ENCODE data around the gene PHF19. TPM values are rescaled to one million over a fixed set of nuclear protein-coding genes. Genes with fewer than 3 reads are reported as not detected.

The PHF19 gene
- polyA plus RNA-seq (7.3 to 31.4 TPM (median 11.7 TPM) in 3 replicates), polyA minus RNA-seq (7.7 to 63.6 TPM (median 20.9 TPM) in 3 replicates)
- polyA plus RNA-seq (2011; ENCODE audit: low read depth): 5.5 TPM
- 10.0 and 13.5 TPM in 2 replicates for polyA plus RNA-seq (2011; cell fraction: cytosol; rRNA removed)
- 8.5 and 9.0 TPM in 2 replicates for polyA plus RNA-seq (2011; cell fraction: nucleus; rRNA removed)
- 4.6 and 24.5 TPM in 2 replicates for polyA plus RNA-seq (2012; ENCODE audit: low replicate concordance)
- 18.2 TPM for polyA minus RNA-seq (2011; cell fraction: cytosol; rRNA and poly(A)+ RNA removed)
- 4.7 and 5.7 TPM in 2 replicates for polyA minus RNA-seq (2011; cell fraction: nucleus; rRNA and poly(A)+ RNA removed)

DNA sequence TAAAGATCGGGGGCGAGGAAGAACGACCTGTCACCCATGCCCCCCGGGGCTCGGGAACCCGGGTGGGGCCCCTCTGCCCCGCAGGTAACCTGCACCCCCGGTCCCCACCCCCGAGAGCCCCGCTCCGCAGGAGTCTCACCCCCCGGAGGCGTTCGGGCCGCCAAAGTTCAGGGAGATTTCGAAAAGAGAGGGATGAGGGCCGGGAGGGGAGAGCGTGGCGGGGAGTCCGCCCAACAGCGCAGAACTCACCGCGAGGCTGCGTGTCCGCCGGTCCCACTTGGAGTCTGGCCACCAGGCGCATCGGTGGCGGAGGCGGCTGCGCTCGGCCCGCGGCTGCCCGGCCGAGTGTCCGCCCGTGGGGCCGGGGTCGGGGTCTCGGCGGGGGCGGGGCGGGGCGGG, at the start of gene PHF19:
Gene PHF19, minus strand, starts transcription at position 347 of the 399 bp plus-strand sequence. CDS start 2,447 bp downstream, outside the sequence.
- Histone ChIP-seq H3K36me3 (ENCODE audit: control insufficient read depth in 2 of 2, extremely low read depth in 1 of 2, insufficient read depth in 2 of 2, low read length in 2 of 2) (peaks cover 1 to 16% of the 10 kb centered on the region in 2 experiments), H3K9me3 (ENCODE audit: control insufficient read depth, low read depth, low read length) (no peaks in the 10 kb centered on the region), H2AFZ (ENCODE audit: control insufficient read depth, low read length) (peak within 1 kb of the TSS; percentile 96), H3K4me2 (ENCODE audit: control insufficient read depth, extremely low read depth, insufficient read depth, low read depth, low read length) (peak within 1 kb of the TSS; percentile 89), H3K27ac (ENCODE audit: control insufficient read depth, insufficient read depth, low read length) (peak within 1 kb of the TSS; percentile 80), H3K4me1 (ENCODE audit: control insufficient read depth, extremely low read depth, insufficient read depth, low read length) (peaks cover 34% of the 10 kb centered on the region), H3K9ac (ENCODE audit: control insufficient read depth, extremely low read depth, insufficient read depth, low read length) (peak within 1 kb of the TSS; percentile 79), H3K4me3 (ENCODE audit: control insufficient read depth in 2 of 3, extremely low read depth in 1 of 3, insufficient read depth in 2 of 3, low read depth in 1 of 3, low read length in 3 of 3) (peak within 1 kb of the TSS; percentile 51 to 82 (median 76)), H3K27me3 (ENCODE audit: control insufficient read depth, extremely low read depth, insufficient read depth, low read length) (no peaks in the 10 kb centered on the region), H3K9me1 (ENCODE audit: control insufficient read depth, extremely low read depth, insufficient read depth, low read length) (no peaks in the 10 kb centered on the region), H3K79me2 (ENCODE audit: control insufficient read depth, insufficient read depth, low read length) (no peaks in the 10 kb centered on the region), H4K20me1 (ENCODE audit: control insufficient read depth, extremely low read depth, insufficient read depth, low read length) (no peaks in the 10 kb centered on the region)
- TF ChIP-seq, protein P1, sequence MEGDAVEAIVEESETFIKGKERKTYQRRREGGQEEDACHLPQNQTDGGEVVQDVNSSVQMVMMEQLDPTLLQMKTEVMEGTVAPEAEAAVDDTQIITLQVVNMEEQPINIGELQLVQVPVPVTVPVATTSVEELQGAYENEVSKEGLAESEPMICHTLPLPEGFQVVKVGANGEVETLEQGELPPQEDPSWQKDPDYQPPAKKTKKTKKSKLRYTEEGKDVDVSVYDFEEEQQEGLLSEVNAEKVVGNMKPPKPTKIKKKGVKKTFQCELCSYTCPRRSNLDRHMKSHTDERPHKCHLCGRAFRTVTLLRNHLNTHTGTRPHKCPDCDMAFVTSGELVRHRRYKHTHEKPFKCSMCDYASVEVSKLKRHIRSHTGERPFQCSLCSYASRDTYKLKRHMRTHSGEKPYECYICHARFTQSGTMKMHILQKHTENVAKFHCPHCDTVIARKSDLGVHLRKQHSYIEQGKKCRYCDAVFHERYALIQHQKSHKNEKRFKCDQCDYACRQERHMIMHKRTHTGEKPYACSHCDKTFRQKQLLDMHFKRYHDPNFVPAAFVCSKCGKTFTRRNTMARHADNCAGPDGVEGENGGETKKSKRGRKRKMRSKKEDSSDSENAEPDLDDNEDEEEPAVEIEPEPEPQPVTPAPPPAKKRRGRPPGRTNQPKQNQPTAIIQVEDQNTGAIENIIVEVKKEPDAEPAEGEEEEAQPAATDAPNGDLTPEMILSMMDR (optimal IDR thresholded peaks at IDR 0.05 in 1 of 3, IDR thresholded peaks at IDR 0.05 in 1 of 3, conservative IDR thresholded peaks at IDR 0.05 in 1 of 3; ENCODE audit: extremely low read depth in 1 of 3, insufficient read depth in 2 of 3, low read length in 3 of 3): no peak
- TF ChIP-seq EZH2 (IDR thresholded peaks at IDR 0.05; ENCODE audit: low read length): no peak
- dilution Hi-C loops (cut with MboI; ENCODE audit: extremely low pct_ligation_motif_present, low sequenced_read_pairs): no loop called here
- no peak for FAIRE-seq
- DNase-seq (ENCODE audit: low read depth, low spot score): no peak

DNA sequence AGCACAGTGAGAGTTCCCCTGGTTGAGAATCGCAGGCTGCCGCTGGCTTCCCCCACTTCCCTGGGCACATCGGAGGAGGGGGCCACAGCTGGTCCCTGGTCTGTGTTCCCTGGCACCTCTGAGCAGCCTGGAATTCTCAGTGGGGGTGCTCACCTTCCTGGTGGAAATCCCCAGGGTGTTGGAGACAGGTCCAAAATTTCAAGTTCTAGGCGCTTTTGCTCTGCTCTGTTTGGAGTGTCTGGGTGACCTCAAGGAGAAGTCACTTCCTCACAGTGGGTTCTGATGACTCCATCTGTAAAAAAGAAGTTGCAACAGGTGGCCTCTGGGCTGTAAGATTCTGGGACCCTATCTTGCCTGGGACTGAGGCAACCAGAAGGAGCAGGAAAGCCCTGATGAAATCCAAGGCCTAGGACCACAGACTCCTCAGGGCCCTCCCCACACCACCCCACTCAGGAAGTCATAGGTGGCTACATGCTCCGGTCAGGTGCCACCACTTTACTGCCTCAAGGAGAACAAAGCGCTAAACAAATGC, 49.5 kb upstream of the PHF19 start, which contains the start of gene TRAF1:
Gene TRAF1, minus strand, starts transcription at position 400 of the 532 bp plus-strand sequence. CDS start 721 bp downstream, outside the sequence.
- Histone ChIP-seq H3K9me1 (ENCODE audit: control insufficient read depth, extremely low read depth, insufficient read depth, low read length) (no peaks in the 10 kb centered on the region), H3K4me3 (ENCODE audit: control insufficient read depth in 2 of 3, extremely low read depth in 1 of 3, insufficient read depth in 2 of 3, low read depth in 1 of 3, low read length in 3 of 3) (no peak within 1 kb of the TSS), H3K4me1 (ENCODE audit: control insufficient read depth, extremely low read depth, insufficient read depth, low read length) (peaks cover 21% of the 10 kb centered on the region), H2AFZ (ENCODE audit: control insufficient read depth, low read length) (no peak within 1 kb of the TSS), H3K36me3 (ENCODE audit: control insufficient read depth in 2 of 2, extremely low read depth in 1 of 2, insufficient read depth in 2 of 2, low read length in 2 of 2) (no peaks in the 10 kb centered on the region), H3K27ac (ENCODE audit: control insufficient read depth, insufficient read depth, low read length) (peak within 1 kb of the TSS; percentile 4), H4K20me1 (ENCODE audit: control insufficient read depth, extremely low read depth, insufficient read depth, low read length) (no peaks in the 10 kb centered on the region), H3K27me3 (ENCODE audit: control insufficient read depth, extremely low read depth, insufficient read depth, low read length) (no peaks in the 10 kb centered on the region), H3K79me2 (ENCODE audit: control insufficient read depth, insufficient read depth, low read length) (no peaks in the 10 kb centered on the region), H3K4me2 (ENCODE audit: control insufficient read depth, extremely low read depth, insufficient read depth, low read depth, low read length) (no peak within 1 kb of the TSS), H3K9ac (ENCODE audit: control insufficient read depth, extremely low read depth, insufficient read depth, low read length) (peak within 1 kb of the TSS; percentile 22), H3K9me3 (ENCODE audit: control insufficient read depth, low read depth, low read length) (no peaks in the 10 kb centered on the region)
- DNase-seq (ENCODE audit: low read depth, low spot score): no peak
- FAIRE-seq: no peak
- dilution Hi-C loops (cut with MboI; ENCODE audit: extremely low pct_ligation_motif_present, low sequenced_read_pairs): no loop called here
- no peak for TF ChIP-seq EZH2 (IDR thresholded peaks at IDR 0.05; ENCODE audit: low read length)
- TF ChIP-seq, protein P1 (optimal IDR thresholded peaks at IDR 0.05 in 1 of 3, IDR thresholded peaks at IDR 0.05 in 1 of 3, conservative IDR thresholded peaks at IDR 0.05 in 1 of 3; ENCODE audit: extremely low read depth in 1 of 3, insufficient read depth in 2 of 3, low read length in 3 of 3): no peak
